HG02938 (cell line): ENCODE data around the gene P2RX3.

ENCODE experiments used
- ATAC-seq: cut with Tn5 transposase; IDR thresholded peaks from one replicate; pipeline ENCODE4 v1.9.1; 2021; ENCODE audit warnings: mild to moderate bottlenecking, moderate library complexity; ENCODE audit not compliant: unreplicated experiment

The P2RX3 gene

DNA sequence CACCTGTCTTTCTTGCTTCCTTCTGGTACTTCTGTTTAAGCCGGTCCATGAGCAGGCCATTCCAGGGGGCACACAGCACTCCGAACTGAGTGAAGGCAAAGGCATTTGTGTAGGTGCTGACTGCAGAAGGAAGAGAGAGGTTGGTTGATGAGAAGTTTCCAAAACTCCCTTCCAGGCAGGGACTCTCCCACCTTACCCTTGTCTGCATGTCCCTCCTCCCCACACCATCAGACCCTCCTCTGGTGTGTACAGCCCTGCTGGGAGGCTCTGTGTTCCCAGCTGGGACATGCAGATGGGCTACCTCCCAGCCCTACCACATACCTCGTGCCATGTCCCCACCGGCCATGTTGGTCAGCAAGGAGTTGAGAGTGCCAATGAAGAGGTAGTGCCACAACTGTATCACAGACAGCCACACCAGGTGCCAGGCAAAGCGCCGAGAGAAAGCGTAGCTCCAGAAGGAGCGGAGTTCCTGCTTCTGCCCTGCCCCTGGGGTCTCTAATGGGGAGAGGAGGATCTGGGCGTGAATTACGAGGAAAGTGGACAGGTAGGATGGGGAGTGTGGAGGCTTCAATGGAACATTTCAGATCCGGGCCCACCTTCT, 76.6 kb downstream of the P2RX3 start:
- ATAC-seq = no peak

DNA sequence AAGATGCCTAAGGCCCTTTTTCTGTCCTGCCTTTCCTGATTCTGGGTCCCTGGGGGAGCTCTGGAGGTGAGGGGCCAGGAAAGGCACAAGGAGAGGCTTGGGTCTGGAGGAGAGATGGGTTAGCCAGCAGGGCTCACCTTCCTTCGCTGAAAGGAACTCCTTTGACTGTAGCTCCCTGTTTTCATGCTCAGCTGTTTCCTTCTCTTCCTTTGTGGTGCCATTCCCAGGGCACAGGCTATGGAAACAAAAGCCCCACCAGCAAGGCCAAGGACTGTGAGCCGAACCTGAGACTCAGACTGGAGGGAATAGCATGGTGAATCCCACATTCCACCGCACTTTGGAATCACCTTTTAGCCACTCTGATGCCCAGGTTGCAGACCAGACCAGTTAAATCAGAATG, 78.3 kb downstream of the P2RX3 start:
- ATAC-seq = no peak

DNA sequence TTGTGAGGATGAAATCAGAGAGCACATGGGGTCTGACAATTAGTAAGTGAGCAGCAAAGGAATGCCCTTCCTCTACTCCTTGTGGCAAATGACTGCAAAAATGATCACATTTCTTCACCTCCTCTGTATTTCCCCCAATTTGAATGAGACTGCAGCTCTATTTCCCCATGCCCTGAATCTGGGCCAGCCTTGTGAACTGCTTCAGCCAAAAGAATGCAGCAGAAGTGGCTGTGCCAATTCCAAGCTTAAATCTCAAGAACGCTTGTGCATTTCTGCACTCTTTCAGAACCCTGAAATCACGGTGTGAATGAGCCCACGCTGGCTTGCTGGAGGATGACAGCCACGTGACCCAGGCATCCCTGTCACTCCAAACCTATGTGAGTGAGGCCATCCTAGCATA, 78.9 kb downstream of the P2RX3 start:
- no peak for ATAC-seq

DNA sequence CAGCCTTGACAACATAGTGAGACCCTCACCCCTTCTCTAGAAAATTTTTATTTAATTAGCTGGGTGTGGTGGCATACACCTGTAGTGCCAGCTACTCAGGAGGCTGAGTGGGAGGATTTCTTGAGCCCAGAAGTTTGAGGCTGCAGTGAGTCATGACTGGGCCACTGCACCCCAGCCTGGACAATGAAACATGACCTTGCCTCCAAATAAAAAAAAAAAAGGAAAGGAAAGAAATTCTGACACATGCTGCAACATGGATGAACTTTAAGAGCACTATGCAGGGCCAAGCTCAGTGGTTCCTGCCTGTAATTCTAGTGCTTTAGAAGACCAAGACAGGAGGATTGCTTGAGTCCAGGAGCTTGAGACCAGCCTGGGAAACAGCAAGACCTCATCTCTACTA, 80.0 kb downstream of the P2RX3 start:
- ATAC-seq = no peak

DNA sequence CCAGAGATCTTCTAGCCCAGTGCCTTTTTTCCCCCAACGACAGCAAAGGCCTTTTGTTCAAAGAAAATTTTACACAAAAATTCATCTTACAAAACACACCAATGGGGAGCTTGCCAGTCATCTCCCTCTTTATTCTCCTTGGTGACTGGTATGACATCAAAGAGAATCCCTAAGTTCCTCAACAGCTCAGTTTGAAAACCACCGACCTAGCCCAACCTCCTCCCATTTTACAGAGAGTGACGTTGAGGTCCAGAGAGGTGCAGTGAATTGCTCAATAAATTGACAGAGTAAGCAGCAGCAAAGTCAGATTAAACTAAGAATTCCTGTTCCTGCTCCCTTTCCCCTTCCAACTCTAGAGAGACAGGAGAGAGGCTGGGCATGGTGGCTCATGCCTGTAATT, 81.0 kb downstream of the P2RX3 start:
- no peak for ATAC-seq

DNA sequence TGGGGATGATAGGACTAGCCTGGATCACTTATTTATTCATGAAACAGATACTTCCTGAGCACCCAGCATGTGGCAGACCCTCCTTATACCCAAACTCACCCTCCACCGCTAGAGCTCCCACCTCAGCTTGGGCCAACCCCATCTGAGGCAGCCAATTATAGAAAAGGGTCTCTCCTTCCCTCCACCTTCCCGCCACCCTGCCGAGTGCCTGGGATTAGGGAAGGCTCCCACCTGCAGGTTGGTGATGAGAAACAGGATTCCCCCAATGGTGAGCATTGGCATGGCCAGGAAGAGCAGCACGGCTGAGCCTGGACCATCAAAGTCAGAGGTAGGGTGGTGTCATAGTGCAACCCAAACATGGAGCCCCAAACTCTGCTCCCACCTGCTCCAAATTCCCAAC, 82.9 kb downstream of the P2RX3 start:
- no peak for ATAC-seq

DNA sequence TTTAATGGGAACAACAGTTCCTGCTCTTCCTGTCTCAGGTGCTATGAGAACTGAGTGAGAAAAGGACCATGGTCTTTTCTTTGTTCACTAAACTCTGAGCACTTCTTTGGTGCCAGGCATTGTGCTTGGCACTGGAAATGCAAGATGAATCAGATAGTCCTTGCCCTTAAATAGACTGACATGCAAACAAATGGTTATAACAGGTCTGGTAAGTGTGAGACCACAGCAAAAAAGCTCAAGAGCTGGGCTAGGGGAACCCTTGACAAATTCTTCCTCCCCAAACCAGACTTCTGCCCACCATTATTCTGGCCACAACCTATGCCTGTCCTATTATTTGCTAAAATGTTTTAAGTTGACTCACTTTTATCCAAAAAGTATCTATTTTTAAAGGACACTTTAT, 83.7 kb downstream of the P2RX3 start:
- ATAC-seq = no peak
